IMR-90 (cell line): Measurements from ENCODE around the gene C8A. TPM values are rescaled to one million over a fixed set of nuclear protein-coding genes. Genes with fewer than 3 reads are reported as not detected.

ENCODE experiments used
- ATAC-seq: fragments of 200-7000 bp; cut with Tn5 transposase; 2 replicates; pipeline ENCODE4 v1.9.1; 2020; ENCODE audit warnings: low read depth, mild to moderate bottlenecking, moderate library complexity
- BruUV-seq: library from RNA; stranded (reverse); fragments of 400-500 nt; replicated peaks from 2 replicates; lab custom pipeline; 2021; lab: Mats Ljungman, UMichigan
- CTCF ChIA-PET: fragments of 300-600 bp; formaldehyde crosslinking; extraction: SDS; loops from one replicate; lab custom pipeline; 2021; ENCODE audit warnings: antibody characterized with exemption; lab: Yijun Ruan, JAX
- POLR2A ChIA-PET: fragments of 300-600 bp; sonication (Branson Sonifier 250); formaldehyde crosslinking; loops from one replicate; lab custom pipeline; 2022; ENCODE audit warnings: antibody characterized with exemption; ENCODE audit not compliant: unreplicated experiment; lab: Charles Lee
- DNase-seq: peaks from one replicate; pipeline ENCODE4 v3.0.0; 2013
- H2AFZ ChIP-seq: replicated peaks from 2 replicates; pipeline ENCODE3; 2013; ENCODE audit warnings: low read length, mild to moderate bottlenecking; ENCODE audit not compliant: poor library complexity
- H2AK5ac ChIP-seq: 2 replicates; pipeline ENCODE4 v1.6.1; 2013; ENCODE audit warnings: low read depth, low read length, inconsistent platforms
- H2AK9ac ChIP-seq: replicated peaks from 2 replicates; pipeline ENCODE3; 2013; ENCODE audit warnings: mild to moderate bottlenecking, low read depth, low read length, moderate library complexity; ENCODE audit not compliant: poor library complexity
- H2BK120ac ChIP-seq: 2 replicates; pipeline ENCODE4 v1.6.1; 2013; ENCODE audit warnings: low read depth, low read length, inconsistent platforms
- H2BK15ac ChIP-seq: 3 replicates; pipeline ENCODE4 v1.6.1; 2013; ENCODE audit warnings: low read depth, low read length, inconsistent platforms
- H2BK20ac ChIP-seq: 2 replicates; pipeline ENCODE4 v1.6.1; 2013; ENCODE audit warnings: low read depth, mild to moderate bottlenecking, inconsistent platforms, low read length, moderate library complexity
- H2BK5ac ChIP-seq: 2 replicates; pipeline ENCODE4 v1.6.1; 2013; ENCODE audit warnings: mild to moderate bottlenecking, low read depth, low read length, inconsistent platforms; ENCODE audit not compliant: poor library complexity, severe bottlenecking
- H3K14ac ChIP-seq: replicated peaks from 2 replicates; pipeline ENCODE4 v1.6.1; 2013; ENCODE audit warnings: low read depth, low read length, inconsistent platforms
- H3K18ac ChIP-seq: 2 replicates; pipeline ENCODE4 v1.6.1; 2013; ENCODE audit warnings: low read depth, low read length, control low read depth
- H3K23ac ChIP-seq: 2 replicates; pipeline ENCODE4 v1.6.1; 2013; ENCODE audit warnings: low read depth, low read length, inconsistent platforms
- H3K27ac ChIP-seq: 2 replicates; pipeline ENCODE4 v1.5.1; 2013; ENCODE audit warnings: mild to moderate bottlenecking, control low read depth, low read length; ENCODE audit not compliant: insufficient read depth
- H3K27me3 ChIP-seq: 2 replicates; pipeline ENCODE4 v1.6.1; 2013; ENCODE audit warnings: low read length; ENCODE audit not compliant: control insufficient read depth, insufficient read depth
- H3K36me3 ChIP-seq: 2 replicates; pipeline ENCODE4 v1.6.1; 2013; ENCODE audit warnings: low read length, mixed read lengths; ENCODE audit not compliant: control insufficient read depth, insufficient read depth
- H3K4ac ChIP-seq: 2 replicates; pipeline ENCODE4 v1.6.1; 2013; ENCODE audit warnings: low read depth, low read length, inconsistent platforms
- H3K4me1 ChIP-seq: 2 replicates; pipeline ENCODE4 v1.6.1; 2013; ENCODE audit warnings: low read length, mixed read lengths; ENCODE audit not compliant: control insufficient read depth, insufficient read depth
- H3K4me2 ChIP-seq: 2 replicates; pipeline ENCODE4 v1.6.1; 2013; ENCODE audit warnings: low read depth, mild to moderate bottlenecking, control low read depth, low read length, moderate library complexity
- H3K4me3 ChIP-seq: 2 replicates; pipeline ENCODE4 v1.5.1; 2013; ENCODE audit warnings: low read depth, mild to moderate bottlenecking, control low read depth, low read length, moderate library complexity; ENCODE audit not compliant: insufficient read depth
- H3K56ac ChIP-seq: 2 replicates; pipeline ENCODE4 v1.6.1; 2013; ENCODE audit warnings: low read length, inconsistent platforms; ENCODE audit not compliant: insufficient read depth; ENCODE audit errors: extremely low read depth
- H3K79me1 ChIP-seq, 2 experiments: 2 replicates each; pipeline ENCODE4 v1.6.1; 2013; ENCODE audit warnings: low read length in 2 of 2, inconsistent platforms in 1 of 2, low read depth in 1 of 2
- H3K9ac ChIP-seq: 2 replicates; pipeline ENCODE4 v1.6.1; 2013; ENCODE audit warnings: low read depth, low read length, control low read depth
- H3K9me1 ChIP-seq: 2 replicates; pipeline ENCODE4 v1.6.1; 2013; ENCODE audit warnings: low read length, inconsistent platforms; ENCODE audit not compliant: insufficient read depth
- H3K9me3 ChIP-seq: 2 replicates; pipeline ENCODE4 v1.6.1; 2013; ENCODE audit warnings: low read length; ENCODE audit not compliant: control insufficient read depth, insufficient read depth
- H4K20me1 ChIP-seq: 2 replicates; pipeline ENCODE4 v1.6.1; 2013; ENCODE audit warnings: low read length, inconsistent platforms; ENCODE audit not compliant: insufficient read depth
- H4K5ac ChIP-seq: 2 replicates; pipeline ENCODE4 v1.6.1; 2013; ENCODE audit warnings: mild to moderate bottlenecking, low read depth, low read length, control low read depth
- H4K8ac ChIP-seq, 2 experiments: 2 replicates each; pipeline ENCODE4 v1.6.1; 2013; ENCODE audit warnings: low read depth in 2 of 2, low read length in 2 of 2, control low read depth in 1 of 2, inconsistent platforms in 1 of 2
- H4K91ac ChIP-seq: 2 replicates; pipeline ENCODE4 v1.6.1; 2013; ENCODE audit warnings: low read depth, low read length, inconsistent platforms; ENCODE audit not compliant: insufficient read depth
- BHLHE40 ChIP-seq: fragments of 150-350 bp; IDR thresholded peaks from 2 replicates; pipeline ENCODE4 v1.6.1; 2016; ENCODE audit warnings: mild to moderate bottlenecking, low read depth, low read length
- CEBPB ChIP-seq: IDR thresholded peaks from 2 replicates; pipeline ENCODE4 v1.6.1; 2012; ENCODE audit warnings: low read depth, low read length, improper control_type of control experiment
- FOS ChIP-seq: fragments of 150-350 bp; IDR thresholded peaks from 2 replicates; pipeline ENCODE4 v1.6.1; 2016; ENCODE audit warnings: low read depth, low read length
- MAFK ChIP-seq: IDR thresholded peaks from 2 replicates; pipeline ENCODE4 v1.6.1; 2012; ENCODE audit warnings: low read depth, low read length, improper control_type of control experiment
- MAZ ChIP-seq: IDR thresholded peaks from 2 replicates; pipeline ENCODE4 v1.6.1; 2012; ENCODE audit warnings: low read depth, mild to moderate bottlenecking, low read length, improper control_type of control experiment, moderate library complexity, borderline replicate concordance
- MXI1 ChIP-seq: IDR thresholded peaks from 2 replicates; pipeline ENCODE4 v1.6.1; 2012; ENCODE audit warnings: low read depth, mild to moderate bottlenecking, low read length, moderate library complexity, borderline replicate concordance
- NFE2L2 ChIP-seq: fragments of 150-350 bp; IDR thresholded peaks from 2 replicates; pipeline ENCODE4 v1.6.1; 2016; ENCODE audit warnings: low read depth, mild to moderate bottlenecking, low read length
- POLR2A ChIP-seq: IDR thresholded peaks from 2 replicates; pipeline ENCODE4 v1.6.1; 2012; ENCODE audit warnings: mild to moderate bottlenecking, low read depth, low read length
- RAD21 ChIP-seq: IDR thresholded peaks from 2 replicates; pipeline ENCODE4 v1.6.1; 2012; ENCODE audit warnings: low read length, improper control_type of control experiment
- RCOR1 ChIP-seq: IDR thresholded peaks from 2 replicates; pipeline ENCODE4 v1.6.1; 2012; ENCODE audit warnings: mild to moderate bottlenecking, low read length, improper control_type of control experiment; ENCODE audit not compliant: insufficient replicate concordance
- RFX5 ChIP-seq: IDR thresholded peaks from 2 replicates; pipeline ENCODE4 v1.8.0; 2012; ENCODE audit warnings: low read depth, mild to moderate bottlenecking, low read length, moderate library complexity
- SMC3 ChIP-seq: fragments of 150-350 bp; IDR thresholded peaks from 2 replicates; pipeline ENCODE4 v1.6.1; 2016; ENCODE audit warnings: low read depth, mild to moderate bottlenecking, antibody characterized with exemption, low read length, moderate library complexity
- WGBS, 2 experiments: methylation state at CpG; one replicate each; pipeline versions ENCODE4 v1.1.5 to v1.1.7; 2013; ENCODE audit warnings: missing lambda C conversion rate in 2 of 2; ENCODE audit not compliant: insufficient read length in 1 of 2; ENCODE audit errors: extremely low coverage in 2 of 2; 5-methylcytosine and 5-hydroxymethylcytosine counted together
- dilution Hi-C: fragments of 300-500 bp; cut with HindIII; formaldehyde crosslinking; loops from one replicate; pipeline ENCODE4 v1.14.3; 2018; ENCODE audit warnings: low sequenced_read_pairs; ENCODE audit not compliant: unreplicated experiment
- in situ Hi-C: fragments of 300-500 bp; cut with MboI; formaldehyde crosslinking; loops from 3 replicates; pipeline ENCODE4 v1.14.3; 2019; ENCODE audit warnings: low sequenced_read_pairs, inconsistent platforms, mixed read lengths
- intact Hi-C: fragments of 100-400 bp; cut with micrococcal nuclease; formaldehyde crosslinking; loops from 2 replicates; pipeline ENCODE4 v1.10.0; 2022
- polyA plus RNA-seq, 3 experiments: library from polyadenylated mRNA; depleted of rRNA; stranded (reverse); fragments of >200 nt; gene quantifications; 2 replicates each; pipeline ENCODE4 v1.2.3, GENCODE V29; 2012; ENCODE audit warnings: low replicate concordance in 1 of 3
- total RNA-seq: library from RNA; depleted of rRNA; stranded (reverse); fragments of >200 nt; gene quantifications from 2 replicates; pipeline ENCODE4 v1.2.3, GENCODE V29; 2012
- TF ChIP-seq, protein P1 (sequence below): fragments of 150-350 bp; IDR thresholded peaks from 2 replicates; pipeline ENCODE4 v1.6.1; 2016; ENCODE audit warnings: low read depth, mild to moderate bottlenecking, low read length, moderate library complexity, borderline replicate concordance
- TF ChIP-seq, protein P2 (sequence below): fragments of 150-350 bp; IDR thresholded peaks from 2 replicates; pipeline ENCODE4 v1.6.1; 2017; ENCODE audit warnings: mild to moderate bottlenecking, antibody characterized with exemption, low read length, low read depth
- TF ChIP-seq, protein P3 (sequence below): conservative IDR thresholded peaks from 2 replicates; pipeline ENCODE4 v1.5.1; 2012; ENCODE audit warnings: mild to moderate bottlenecking, low read depth, low read length, improper control_type of control experiment

C8A gene
- total and polyA plus RNA-seq, 2 of the 4 experiments (the other 2 are of a cell fraction): not detected

DNA sequence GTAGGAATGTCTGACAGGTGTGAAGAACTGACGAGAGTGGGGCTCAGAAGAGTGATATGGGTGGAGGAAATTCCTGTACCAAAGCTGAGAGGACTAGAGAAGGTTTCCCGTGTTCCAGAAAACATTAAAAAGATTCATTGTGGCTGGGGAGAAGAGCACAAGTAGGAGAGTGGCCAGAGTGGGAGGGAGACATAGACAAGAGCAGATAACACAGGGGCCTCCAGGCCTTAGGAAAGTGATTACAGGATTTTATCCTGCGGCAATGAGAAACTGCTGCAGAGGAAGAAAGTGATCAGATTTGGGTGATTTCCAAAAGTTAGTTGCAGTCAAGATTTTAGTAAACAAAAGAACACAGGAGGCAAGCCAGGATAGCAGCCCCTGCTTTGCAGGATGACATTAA is 103.3 kb downstream of the C8A start:
- H3K9ac ChIP-seq: no peak overlapping the region
- no peak for DNase-seq
- no peak overlapping the region for H2AFZ ChIP-seq
- no peak overlapping the region for H2AK5ac ChIP-seq
- H4K20me1 ChIP-seq: no peaks in the 10 kb centered on the region
- no CpG with 5 or more reads among the region's 3 CpGs for WGBS, 2 experiments
- CTCF ChIA-PET: no interaction called here
- no peaks in the 10 kb centered on the region for H3K36me3 ChIP-seq
- H3K23ac ChIP-seq: no peak overlapping the region
- H3K4ac ChIP-seq: no peak overlapping the region
- H3K9me1 ChIP-seq: no peaks in the 10 kb centered on the region
- dilution Hi-C loops (no loop called here), in situ Hi-C loops (no loop called here), intact Hi-C loops (no loop called here)
- no peak overlapping the region for H2BK5ac ChIP-seq
- no peaks in the 10 kb centered on the region for H3K4me1 ChIP-seq
- no peak overlapping the region for H4K5ac ChIP-seq
- no peak overlapping the region for H3K14ac ChIP-seq
- H4K91ac ChIP-seq: no peak overlapping the region
- no peak overlapping the region for H3K4me3 ChIP-seq
- H3K18ac ChIP-seq: no peak overlapping the region
- no peak for ATAC-seq
- H2AK9ac ChIP-seq: no peak overlapping the region
- H3K56ac ChIP-seq: no peak overlapping the region
- H2BK20ac ChIP-seq: no peak overlapping the region
- no peaks in the 10 kb centered on the region; the same call in none of the 2 replicates for H3K27me3 ChIP-seq
- no peak overlapping the region for H3K4me2 ChIP-seq
- H3K27ac ChIP-seq: no peak overlapping the region
- POLR2A ChIA-PET: no interaction called here
- no peak overlapping the region for H2BK15ac ChIP-seq
- no TSS peak for BruUV-seq
- no peaks in the 10 kb centered on the region for H3K9me3 ChIP-seq
- TF ChIP-seq MAZ: no peak
- TF ChIP-seq POLR2A: no peak
- TF ChIP-seq, protein P1, sequence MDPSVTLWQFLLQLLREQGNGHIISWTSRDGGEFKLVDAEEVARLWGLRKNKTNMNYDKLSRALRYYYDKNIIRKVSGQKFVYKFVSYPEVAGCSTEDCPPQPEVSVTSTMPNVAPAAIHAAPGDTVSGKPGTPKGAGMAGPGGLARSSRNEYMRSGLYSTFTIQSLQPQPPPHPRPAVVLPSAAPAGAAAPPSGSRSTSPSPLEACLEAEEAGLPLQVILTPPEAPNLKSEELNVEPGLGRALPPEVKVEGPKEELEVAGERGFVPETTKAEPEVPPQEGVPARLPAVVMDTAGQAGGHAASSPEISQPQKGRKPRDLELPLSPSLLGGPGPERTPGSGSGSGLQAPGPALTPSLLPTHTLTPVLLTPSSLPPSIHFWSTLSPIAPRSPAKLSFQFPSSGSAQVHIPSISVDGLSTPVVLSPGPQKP: no peak
- no peak for TF ChIP-seq CEBPB
- no peak for TF ChIP-seq RAD21
- TF ChIP-seq RFX5: no peak
- no peak for TF ChIP-seq SMC3
- TF ChIP-seq FOS: no peak
- TF ChIP-seq MXI1: no peak
- no peak for TF ChIP-seq BHLHE40
- TF ChIP-seq RCOR1: no peak
- no peak for TF ChIP-seq NFE2L2
- TF ChIP-seq, protein P2, sequence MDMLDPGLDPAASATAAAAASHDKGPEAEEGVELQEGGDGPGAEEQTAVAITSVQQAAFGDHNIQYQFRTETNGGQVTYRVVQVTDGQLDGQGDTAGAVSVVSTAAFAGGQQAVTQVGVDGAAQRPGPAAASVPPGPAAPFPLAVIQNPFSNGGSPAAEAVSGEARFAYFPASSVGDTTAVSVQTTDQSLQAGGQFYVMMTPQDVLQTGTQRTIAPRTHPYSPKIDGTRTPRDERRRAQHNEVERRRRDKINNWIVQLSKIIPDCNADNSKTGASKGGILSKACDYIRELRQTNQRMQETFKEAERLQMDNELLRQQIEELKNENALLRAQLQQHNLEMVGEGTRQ: no peak
- TF ChIP-seq, protein P3, sequence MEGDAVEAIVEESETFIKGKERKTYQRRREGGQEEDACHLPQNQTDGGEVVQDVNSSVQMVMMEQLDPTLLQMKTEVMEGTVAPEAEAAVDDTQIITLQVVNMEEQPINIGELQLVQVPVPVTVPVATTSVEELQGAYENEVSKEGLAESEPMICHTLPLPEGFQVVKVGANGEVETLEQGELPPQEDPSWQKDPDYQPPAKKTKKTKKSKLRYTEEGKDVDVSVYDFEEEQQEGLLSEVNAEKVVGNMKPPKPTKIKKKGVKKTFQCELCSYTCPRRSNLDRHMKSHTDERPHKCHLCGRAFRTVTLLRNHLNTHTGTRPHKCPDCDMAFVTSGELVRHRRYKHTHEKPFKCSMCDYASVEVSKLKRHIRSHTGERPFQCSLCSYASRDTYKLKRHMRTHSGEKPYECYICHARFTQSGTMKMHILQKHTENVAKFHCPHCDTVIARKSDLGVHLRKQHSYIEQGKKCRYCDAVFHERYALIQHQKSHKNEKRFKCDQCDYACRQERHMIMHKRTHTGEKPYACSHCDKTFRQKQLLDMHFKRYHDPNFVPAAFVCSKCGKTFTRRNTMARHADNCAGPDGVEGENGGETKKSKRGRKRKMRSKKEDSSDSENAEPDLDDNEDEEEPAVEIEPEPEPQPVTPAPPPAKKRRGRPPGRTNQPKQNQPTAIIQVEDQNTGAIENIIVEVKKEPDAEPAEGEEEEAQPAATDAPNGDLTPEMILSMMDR: no peak
- TF ChIP-seq MAFK: no peak
- no peaks in the 10 kb centered on the region for H3K79me1 ChIP-seq
- no peak overlapping the region for H4K8ac ChIP-seq
- H2BK120ac ChIP-seq: no peak overlapping the region
